GM21423 (cell line): Measurements from ENCODE around the gene PLEKHG5.

ENCODE experiments used
- ATAC-seq: cut with Tn5 transposase; IDR thresholded peaks from one replicate; pipeline ENCODE4 v1.9.1; 2021; ENCODE audit warnings: mild to moderate bottlenecking, moderate library complexity; ENCODE audit not compliant: unreplicated experiment

PLEKHG5 gene

DNA sequence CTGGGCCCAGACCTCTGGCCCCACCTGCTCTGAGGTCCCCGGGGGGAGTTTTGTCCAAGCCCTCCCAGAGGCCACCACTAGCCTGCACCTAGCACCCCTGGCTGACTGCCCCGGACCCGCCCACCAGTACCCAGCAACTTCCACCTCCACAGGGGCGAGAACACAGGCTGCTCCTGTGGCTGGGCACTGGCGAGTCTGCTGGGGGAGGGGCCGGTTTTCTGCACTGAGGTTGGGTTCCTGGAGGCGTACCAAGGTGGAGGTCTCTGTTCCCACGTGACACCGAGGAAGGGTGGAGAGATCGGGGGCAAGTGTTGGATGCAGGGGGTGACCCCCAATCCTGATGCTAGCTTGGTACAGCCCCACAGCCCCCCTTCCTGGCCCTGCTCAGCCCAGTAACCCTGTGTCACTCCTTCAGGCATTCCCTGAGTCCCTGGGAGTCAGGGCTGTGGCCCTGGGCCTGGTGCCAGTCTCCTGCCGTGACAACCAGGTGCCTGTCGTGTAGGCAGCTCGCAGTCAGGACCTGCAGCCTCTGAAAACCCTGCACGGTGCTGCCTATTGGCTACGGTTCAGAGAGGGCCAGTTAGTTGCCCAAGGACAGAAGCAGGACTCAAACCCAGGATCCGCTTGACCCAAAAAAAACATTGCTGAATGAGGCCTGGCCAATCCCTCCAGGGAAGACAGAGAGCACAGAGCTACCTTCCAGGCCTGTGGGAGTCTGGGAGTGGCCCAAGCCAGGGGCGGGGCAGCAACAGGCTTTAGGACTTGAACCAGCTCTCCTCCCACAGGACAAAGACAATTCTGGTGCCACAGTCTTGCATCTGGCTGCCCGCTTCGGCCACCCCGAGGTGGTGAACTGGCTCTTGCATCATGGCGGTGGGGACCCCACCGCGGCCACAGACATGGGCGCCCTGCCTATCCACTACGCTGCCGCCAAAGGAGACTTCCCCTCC lies 63.8 kb downstream of the PLEKHG5 start:
- no peak for ATAC-seq

DNA sequence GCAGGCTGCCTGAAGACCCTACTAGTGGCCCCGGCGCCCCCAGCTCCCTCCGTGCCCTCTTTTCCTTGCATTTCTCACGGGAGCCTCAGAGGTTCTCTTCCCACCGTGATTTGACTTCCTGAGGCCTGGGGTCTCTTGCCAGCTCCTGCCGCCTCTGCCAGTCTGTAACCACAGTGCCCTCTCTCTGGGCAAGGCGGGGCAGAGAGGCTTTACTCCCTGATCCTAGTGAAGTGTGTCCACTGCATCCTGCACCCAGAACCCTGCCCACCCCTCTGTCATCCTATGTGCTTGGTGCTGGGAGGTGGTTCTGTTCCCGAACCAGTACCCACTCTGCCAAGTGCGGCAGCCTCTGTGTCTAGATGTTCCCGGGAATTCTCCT lies 64.5 kb downstream of the PLEKHG5 start:
- no peak for ATAC-seq

DNA sequence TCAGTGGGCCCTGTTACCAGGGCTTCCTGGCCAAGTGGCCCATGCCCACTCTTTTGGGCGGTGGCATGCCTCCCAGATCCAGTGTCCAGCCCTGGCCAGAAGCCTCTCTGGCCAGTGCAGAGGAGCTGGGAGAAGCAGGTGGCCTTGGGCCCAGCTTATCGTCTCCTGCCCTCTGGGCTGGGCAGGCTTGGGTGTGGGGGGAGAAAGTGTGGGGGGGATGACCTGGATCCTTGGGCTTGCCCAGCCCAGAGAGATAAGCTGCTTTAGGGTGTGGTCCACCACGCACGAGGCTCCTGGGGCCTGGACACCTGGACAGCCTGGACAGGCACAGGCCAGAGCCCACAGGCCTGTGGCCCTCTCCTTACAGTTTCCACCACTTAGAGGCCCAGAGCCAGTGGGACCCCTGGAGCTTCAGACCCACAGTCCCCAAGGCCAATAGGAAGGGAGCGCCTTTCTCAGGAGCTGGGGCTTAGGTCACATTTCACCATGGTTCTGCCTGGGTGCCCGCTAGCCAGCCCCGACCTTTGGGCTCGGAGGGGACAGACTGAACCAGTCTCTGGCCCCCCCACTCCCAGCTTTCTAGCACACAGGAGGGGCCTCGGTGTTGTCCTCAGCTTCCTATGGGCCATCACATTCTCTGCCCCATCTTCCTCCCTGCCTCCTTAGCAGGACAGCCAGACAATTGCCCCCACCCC lies 65.0 kb downstream of the PLEKHG5 start:
- ATAC-seq = no peak

DNA sequence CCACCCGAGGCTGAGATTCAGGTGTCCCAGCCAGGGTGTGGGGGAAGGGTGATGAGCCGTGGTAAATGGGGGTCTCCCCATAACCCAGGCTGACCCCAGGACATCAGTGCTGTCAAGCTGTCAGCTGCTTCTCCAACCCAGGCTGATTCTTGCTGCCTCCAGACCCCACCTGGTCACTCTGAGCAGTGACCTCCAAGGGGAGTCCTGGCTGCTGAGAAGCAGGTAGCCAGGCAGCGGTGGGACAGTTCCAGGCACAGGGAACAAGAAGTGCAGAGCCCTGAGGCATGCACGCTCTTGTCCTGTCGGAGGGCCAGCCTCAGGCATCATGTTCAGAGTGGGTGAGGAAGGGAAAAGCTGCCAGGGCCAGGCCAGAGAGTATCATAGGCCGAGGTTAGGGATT lies 65.8 kb downstream of the PLEKHG5 start:
- ATAC-seq = no peak

DNA sequence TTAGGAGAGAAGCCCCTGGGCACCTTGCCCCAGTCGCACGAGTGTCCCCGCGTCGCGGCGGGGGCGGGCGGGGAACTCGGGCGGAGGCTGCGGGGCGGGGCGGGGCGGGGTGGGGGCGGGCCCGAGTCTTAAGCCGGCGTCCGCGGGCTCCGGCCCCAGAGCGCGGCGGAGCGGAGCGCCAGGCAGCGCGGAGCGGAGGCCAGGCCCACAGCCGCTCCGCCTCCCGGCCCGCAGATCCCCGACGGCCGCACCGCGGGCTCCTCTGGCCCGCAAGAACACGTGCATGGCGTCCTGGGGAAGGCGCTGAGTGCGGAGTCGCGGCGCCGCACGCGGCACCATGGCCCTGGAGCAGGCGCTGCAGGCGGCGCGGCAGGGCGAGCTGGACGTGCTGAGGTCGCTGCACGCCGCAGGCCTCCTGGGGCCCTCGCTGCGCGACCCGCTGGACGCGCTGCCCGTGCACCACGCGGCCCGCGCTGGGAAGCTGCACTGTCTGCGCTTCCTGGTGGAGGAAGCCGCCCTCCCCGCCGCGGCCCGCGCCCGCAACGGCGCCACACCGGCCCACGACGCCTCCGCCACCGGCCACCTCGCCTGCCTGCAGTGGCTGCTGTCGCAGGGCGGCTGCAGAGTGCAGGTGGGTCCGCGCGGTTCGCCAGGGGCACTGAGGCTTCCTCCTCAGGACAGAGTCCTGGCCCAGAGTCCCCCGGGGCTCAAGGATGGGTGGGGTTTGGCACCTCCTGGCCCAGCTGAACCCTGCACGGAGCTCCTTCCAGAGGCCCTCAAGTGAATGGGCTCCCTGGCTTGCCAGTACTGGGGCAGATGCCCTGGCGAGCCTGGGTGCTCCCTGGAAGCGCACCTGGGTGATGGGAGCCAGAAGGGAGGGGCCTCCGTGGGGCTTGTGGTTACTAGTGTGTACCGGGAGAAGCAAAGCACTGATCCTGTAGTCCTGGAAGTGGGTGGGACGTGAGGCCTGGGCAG lies 66.6 kb downstream of the PLEKHG5 start, which contains the start of gene ESPN:
Gene ESPN (plus strand): TSS at position 158 of the 975 bp plus-strand sequence. CDS start 180 bp downstream, at position 338.
- no peak for ATAC-seq

DNA sequence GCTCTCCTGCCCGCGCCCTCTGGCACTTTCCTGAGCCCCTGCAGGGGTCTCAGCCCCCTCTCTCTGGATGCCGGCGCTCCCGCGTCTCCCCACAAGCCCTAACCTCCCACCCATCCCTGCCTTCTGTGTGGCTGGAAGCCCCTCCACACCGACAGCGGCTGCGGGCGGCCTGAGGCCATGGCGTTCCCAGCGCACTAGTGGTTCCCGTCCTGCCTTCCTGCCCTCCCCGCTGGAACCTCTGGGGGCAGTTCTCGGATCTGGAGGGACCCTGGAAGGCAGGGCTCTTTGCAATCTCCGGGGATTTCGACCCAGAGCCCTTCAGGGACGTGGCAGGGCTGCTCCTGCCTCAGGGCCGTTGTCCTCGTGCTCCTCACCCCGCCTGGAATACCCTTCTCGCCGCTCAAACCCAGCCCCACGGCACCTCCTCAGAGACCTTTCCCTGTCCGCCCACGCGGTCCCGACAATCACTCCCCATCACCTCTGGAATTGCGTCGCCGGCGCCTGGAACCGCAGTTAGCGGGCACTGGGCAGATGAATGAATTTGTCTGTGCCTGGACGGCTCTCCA lies 67.4 kb downstream of the PLEKHG5 start:
- no peak for ATAC-seq

DNA sequence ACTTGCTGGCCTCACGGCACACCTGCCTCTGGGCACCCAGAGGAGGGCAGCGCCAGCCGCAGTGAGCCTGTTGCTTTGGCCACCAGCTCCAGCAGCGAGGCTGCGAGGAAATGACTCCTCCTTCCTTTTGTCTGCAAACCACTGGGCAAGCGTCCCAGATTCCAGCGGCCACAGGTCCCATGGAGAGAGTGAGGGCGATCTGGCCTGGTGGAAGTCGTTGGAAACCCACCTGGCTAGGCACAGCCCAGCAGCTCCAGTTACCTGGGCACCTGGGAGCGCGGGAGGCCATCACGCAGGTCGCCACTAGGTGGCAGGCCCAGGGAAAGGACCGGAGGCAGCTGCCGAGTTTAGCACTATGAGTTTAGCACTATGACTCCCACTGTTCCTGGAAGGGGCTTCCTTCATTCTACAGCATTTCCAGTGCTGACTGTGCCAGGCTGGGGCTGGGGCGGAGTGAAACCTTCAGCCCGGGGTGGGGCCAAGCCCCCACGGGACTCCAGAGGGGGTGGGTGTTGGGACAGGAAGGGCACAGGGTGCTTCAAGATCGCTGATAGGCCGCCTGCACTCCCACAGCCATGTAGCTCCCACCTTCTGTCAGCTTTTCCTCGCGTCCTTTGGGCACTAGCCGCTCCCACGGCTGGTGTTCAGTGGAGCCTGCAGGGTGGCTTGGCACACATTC lies 68.0 kb downstream of the PLEKHG5 start:
- ATAC-seq = no peak

DNA sequence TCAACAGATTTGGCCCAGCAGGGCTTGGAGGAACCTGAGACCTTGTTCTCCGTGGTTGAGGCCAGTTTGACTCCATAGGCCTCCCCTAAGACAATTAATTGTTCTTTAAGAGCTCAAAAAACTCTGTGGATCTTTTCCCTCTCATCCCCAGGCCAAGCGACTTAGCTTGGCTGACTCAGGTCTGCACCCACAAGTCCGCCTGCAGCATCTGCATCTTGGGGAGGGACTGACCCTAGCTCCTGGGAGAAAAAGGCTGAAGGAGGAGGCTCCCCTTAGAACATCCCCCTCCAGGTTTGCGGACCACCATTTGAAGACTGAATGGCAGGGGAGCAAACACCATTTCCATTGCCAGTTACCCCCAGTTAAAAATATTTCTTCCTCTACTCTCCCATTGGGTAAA lies 70.2 kb downstream of the PLEKHG5 start:
- ATAC-seq = no peak

DNA sequence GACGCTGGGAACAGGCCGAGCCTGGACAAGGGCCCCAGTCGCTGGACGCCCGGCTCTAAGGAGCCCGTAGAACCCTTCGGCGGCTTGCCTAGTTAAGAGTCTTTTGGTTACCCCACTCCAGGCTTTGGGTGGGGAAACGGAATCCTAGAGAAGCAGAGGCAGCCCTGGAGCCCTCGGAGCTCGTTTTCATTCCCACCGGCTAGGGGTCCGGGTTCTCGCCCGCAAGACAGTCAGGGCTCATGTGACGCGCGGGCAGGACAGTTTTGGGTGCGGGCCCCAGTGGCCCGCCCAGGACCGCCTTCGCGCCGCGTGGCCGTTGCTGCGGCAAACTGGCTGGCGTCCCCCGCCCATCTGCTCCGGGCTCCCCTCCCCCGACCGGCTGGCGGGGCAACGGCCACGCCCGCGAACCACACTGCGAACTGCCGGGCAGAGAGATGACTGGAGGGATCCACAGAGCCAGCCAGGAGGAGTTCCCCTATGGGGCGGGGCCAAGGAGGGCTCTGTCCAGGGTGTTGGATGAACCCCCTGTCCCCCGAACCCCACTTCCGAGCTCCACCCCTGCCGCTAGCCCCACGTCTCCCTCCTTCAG lies 70.9 kb downstream of the PLEKHG5 start:
- ATAC-seq = no peak

DNA sequence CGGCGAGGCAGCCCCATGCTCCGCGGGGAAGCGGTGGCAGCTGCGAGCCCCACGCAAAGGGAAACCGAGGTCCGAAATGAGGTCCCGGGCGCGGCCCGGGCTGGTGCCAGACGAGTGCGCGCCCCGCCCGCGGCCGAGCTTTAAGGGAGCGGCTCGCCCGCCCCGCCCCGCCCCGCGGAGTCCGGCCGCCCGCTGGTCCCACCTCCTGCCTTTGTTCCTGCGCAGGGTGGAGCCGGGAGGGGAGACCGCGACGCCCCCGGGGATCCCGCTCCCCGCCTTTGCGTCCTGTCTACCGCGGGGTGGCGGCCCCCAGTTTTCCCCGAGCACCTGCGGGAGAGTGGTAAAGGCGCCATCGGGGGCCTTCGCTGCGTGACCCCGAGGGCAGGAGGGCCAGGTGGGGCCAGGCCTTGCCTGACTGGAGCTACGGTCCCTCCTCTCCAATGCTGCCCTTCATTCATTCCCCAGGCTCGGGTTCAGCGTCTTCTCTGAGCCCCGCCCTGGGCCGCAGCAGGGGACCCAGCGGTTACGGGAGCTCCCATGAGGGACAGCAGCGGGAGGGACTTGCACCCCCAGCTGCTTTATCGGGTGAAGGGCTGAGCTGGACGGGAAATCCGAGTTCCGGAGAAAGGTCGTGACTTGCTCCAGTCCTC lies 71.5 kb downstream of the PLEKHG5 start, which contains the start of gene HES2:
Gene HES2 (minus strand): TSS at position 116 of the 650 bp plus-strand sequence. CDS start 99 bp downstream, at position 17.
- ATAC-seq = no peak

DNA sequence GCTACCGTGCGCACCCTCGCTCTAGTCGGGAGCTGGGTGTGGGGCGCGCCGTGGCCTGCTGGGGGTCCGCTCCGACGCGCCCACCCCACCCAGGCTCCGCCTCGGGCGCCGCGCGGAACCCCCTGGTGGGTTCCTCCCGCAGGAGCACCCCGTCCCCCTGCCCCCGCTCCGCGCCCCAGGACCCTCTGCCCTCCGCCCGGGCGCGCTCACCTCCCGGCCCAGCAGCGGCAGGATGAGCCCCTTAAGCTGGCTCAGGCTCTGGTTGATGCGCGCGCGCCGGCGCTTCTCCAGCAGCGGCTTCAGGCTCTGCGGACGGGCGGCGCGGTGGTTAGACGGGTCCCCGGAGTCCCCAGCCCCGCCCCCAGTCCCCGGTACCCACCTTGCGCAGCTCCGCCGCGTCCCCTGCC lies 72.1 kb downstream of the PLEKHG5 start:
- ATAC-seq = no peak

DNA sequence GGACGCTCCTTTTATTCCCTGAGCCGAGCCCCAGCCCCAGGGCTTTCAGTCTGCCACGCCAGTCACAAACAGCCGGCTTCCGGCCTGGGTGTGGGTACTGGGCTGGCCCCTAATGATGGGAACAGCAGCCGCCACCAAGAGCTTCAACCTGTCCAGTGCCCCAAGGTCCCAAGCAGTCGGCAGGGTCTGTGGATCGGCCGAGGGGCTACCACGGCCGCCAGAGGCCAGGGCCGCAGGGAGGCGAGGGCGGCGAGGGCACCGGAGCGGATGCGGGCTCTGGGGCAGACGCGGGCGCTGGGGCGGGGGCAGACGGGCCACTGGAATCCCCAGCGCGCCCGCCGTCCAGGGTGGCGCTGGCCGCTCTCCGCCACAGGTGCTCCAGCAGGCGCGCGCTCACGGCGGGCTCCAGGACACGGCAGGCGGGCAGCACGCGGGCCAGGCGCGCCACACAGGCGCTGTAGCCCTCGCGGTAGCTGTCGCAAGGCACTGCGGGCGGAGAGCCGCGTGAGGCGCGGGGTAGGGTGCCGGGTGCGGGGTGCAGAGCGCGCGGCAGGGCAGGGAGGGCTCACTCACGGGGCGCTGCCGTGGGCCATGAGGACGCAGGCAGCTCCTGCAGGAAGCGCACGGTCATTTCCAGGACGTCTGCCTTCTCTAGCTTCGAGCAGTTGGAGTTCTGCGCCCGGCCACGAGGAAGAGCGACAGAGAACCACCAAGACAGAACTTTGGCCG lies 72.6 kb downstream of the PLEKHG5 start:
- no peak for ATAC-seq

DNA sequence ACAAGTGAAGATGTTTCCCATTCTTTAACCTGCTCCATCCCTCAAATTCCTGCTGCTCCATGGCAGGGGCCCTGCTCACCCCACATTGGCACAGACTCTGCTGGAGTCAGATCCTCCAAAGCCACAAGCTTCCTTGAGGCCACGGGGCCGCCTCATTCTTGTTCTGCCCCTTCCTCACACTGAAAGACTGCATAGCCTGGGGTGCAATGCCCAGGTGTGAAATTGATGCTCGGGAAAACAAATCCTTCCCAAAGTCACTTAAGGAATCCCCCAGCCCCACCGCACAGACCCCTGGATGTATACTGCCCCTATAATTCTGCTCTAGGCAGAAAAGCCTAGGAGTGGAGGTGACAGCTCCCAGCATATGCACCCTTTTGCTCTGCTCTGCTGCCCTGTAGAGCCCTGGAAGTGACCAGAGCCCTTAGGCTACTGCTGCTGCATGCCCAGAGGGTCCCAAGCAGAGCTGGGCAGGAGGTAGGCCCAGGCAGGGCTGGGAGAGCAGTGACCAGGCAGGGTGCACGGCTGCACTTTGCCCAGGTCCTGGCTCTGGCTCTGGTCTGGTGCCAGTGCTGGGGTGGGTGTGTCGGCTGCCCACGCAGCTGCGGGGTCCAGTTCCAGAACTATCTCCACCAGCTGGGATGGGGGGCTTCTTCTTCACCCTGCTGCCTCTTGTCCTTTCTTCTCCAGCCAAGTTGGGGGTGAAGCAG lies 73.4 kb downstream of the PLEKHG5 start:
- ATAC-seq = no peak
